HEK293 (cell line): Measurements from ENCODE around the gene PSMD5.

Source experiments
- CTCF ChIA-PET: fragments of 350-600 bp; formaldehyde crosslinking; extraction: SDS; loops from one replicate; lab custom pipeline; 2021; ENCODE audit warnings: antibody characterized with exemption; lab: Yijun Ruan, JAX
- POLR2A ChIA-PET: fragments of 300-600 bp; formaldehyde crosslinking; extraction: SDS; loops from one replicate; lab custom pipeline; 2020; ENCODE audit warnings: antibody characterized with exemption, inconsistent platforms; lab: Yijun Ruan, JAX
- H3K27ac ChIP-seq: fragments of 200-500 bp; sonication (Bioruptor generic); 2 replicates; pipeline ENCODE4 v1.5.1; 2014; ENCODE audit warnings: low read depth, low read length, control low read depth, inconsistent platforms; ENCODE audit errors: extremely low read depth
- H3K36me3 ChIP-seq, 2 experiments: fragments of 200-500 bp in 1 of 2; sonication (Bioruptor generic) in 1 of 2; 1 replicate in 1 of 2; 2 replicates in 1 of 2; pipeline ENCODE4 v1.5.1; 2014 to 2017; ENCODE audit warnings: inconsistent platforms in 2 of 2, low read length in 2 of 2; ENCODE audit not compliant: control insufficient read depth in 2 of 2, insufficient read depth in 1 of 2
- H3K4me1 ChIP-seq: fragments of 200-500 bp; sonication (Bioruptor generic); 2 replicates; pipeline ENCODE4 v1.5.1; 2014; ENCODE audit warnings: mild to moderate bottlenecking, low read length, inconsistent platforms; ENCODE audit not compliant: control insufficient read depth, insufficient read depth
- H3K4me3 ChIP-seq: 2 replicates; pipeline ENCODE4 v1.5.1; 2011; ENCODE audit warnings: low read depth, mild to moderate bottlenecking, control low read depth, low read length, moderate library complexity
- H3K9me3 ChIP-seq: fragments of 200-500 bp; sonication (Bioruptor generic); 2 replicates; pipeline ENCODE4 v1.5.1; 2014; ENCODE audit warnings: low read depth, low read length, inconsistent platforms; ENCODE audit not compliant: control insufficient read depth, insufficient read depth
- GFI1B ChIP-seq: fragments of 450-650 bp; formaldehyde crosslinking; IDR thresholded peaks from 2 replicates; pipeline ENCODE4 v1.5.1; 2016; ENCODE audit warnings: missing biosample characterization, missing genetic modification characterization
- GLI4 ChIP-seq: fragments of 450-650 bp; formaldehyde crosslinking; IDR thresholded peaks from 2 replicates; pipeline ENCODE4 v1.5.1; 2016; ENCODE audit warnings: missing biosample characterization, missing genetic modification characterization
- KLF17 ChIP-seq: fragments of 450-650 bp; formaldehyde crosslinking; IDR thresholded peaks from 2 replicates; pipeline ENCODE4 v1.5.1; 2016; ENCODE audit warnings: missing biosample characterization, missing genetic modification characterization
- OSR2 ChIP-seq: fragments of 450-650 bp; formaldehyde crosslinking; IDR thresholded peaks from 2 replicates; pipeline ENCODE4 v1.5.1; 2016; ENCODE audit warnings: missing biosample characterization, missing genetic modification characterization
- SALL2 ChIP-seq: fragments of 450-650 bp; formaldehyde crosslinking; IDR thresholded peaks from 2 replicates; pipeline ENCODE4 v1.5.0; 2017; ENCODE audit warnings: missing biosample characterization, mild to moderate bottlenecking, missing genetic modification characterization, borderline replicate concordance
- WT1 ChIP-seq: fragments of 450-650 bp; formaldehyde crosslinking; IDR thresholded peaks from 2 replicates; pipeline ENCODE4 v1.5.1; 2016; ENCODE audit warnings: missing biosample characterization, missing genetic modification characterization
- ZNF174 ChIP-seq: fragments of 450-650 bp; formaldehyde crosslinking; IDR thresholded peaks from 2 replicates; pipeline ENCODE4 v1.5.0; 2017; ENCODE audit warnings: missing biosample characterization, mild to moderate bottlenecking, missing genetic modification characterization
- ZNF239 ChIP-seq: fragments of 450-650 bp; formaldehyde crosslinking; IDR thresholded peaks from 2 replicates; pipeline ENCODE4 v1.5.1; 2016; ENCODE audit warnings: missing biosample characterization, missing genetic modification characterization
- ZNF335 ChIP-seq: fragments of 450-650 bp; formaldehyde crosslinking; conservative IDR thresholded peaks from 2 replicates; pipeline ENCODE4 v1.5.1; 2016; ENCODE audit warnings: missing biosample characterization, missing genetic modification characterization
- ZNF350 ChIP-seq: fragments of 450-650 bp; formaldehyde crosslinking; IDR thresholded peaks from 2 replicates; pipeline ENCODE4 v1.5.0; 2017; ENCODE audit warnings: missing biosample characterization, mild to moderate bottlenecking, missing genetic modification characterization
- ZNF473 ChIP-seq: fragments of 450-650 bp; formaldehyde crosslinking; IDR thresholded peaks from 2 replicates; pipeline ENCODE4 v1.5.1; 2017; ENCODE audit warnings: missing biosample characterization, missing genetic modification characterization
- ZNF488 ChIP-seq: fragments of 450-650 bp; formaldehyde crosslinking; IDR thresholded peaks from 2 replicates; pipeline ENCODE4 v1.5.1; 2016; ENCODE audit warnings: missing biosample characterization, missing genetic modification characterization
- ZNF530 ChIP-seq: fragments of 450-650 bp; formaldehyde crosslinking; IDR thresholded peaks from 2 replicates; pipeline ENCODE4 v1.5.1; 2016; ENCODE audit warnings: low read depth, missing biosample characterization, missing genetic modification characterization
- ZNF555 ChIP-seq: fragments of 450-650 bp; formaldehyde crosslinking; conservative IDR thresholded peaks from 2 replicates; pipeline ENCODE4 v1.5.1; 2017; ENCODE audit warnings: missing biosample characterization, mild to moderate bottlenecking, missing genetic modification characterization, inconsistent platforms
- ZNF623 ChIP-seq: fragments of 450-650 bp; formaldehyde crosslinking; IDR thresholded peaks from 2 replicates; pipeline ENCODE4 v1.5.1; 2016; ENCODE audit warnings: missing biosample characterization, missing genetic modification characterization
- ZNF626 ChIP-seq: fragments of 450-650 bp; sonication (Bioruptor Pico); formaldehyde crosslinking; IDR thresholded peaks from 2 replicates; pipeline ENCODE4 v1.5.1; 2018; ENCODE audit warnings: missing biosample characterization, missing genetic modification characterization, inconsistent platforms
- ZNF792 ChIP-seq: fragments of 450-650 bp; formaldehyde crosslinking; IDR thresholded peaks from 2 replicates; pipeline ENCODE4 v1.5.1; 2016; ENCODE audit warnings: missing biosample characterization, missing genetic modification characterization
- ZNF830 ChIP-seq: fragments of 450-650 bp; IDR thresholded peaks from 2 replicates; pipeline ENCODE4 v1.5.0; 2018; ENCODE audit warnings: missing biosample characterization, missing genetic modification characterization, low read depth, mild to moderate bottlenecking, moderate library complexity
- ZSCAN30 ChIP-seq: fragments of 450-650 bp; IDR thresholded peaks from 2 replicates; pipeline ENCODE4 v1.5.1; 2018; ENCODE audit warnings: missing biosample characterization, mild to moderate bottlenecking, missing genetic modification characterization, moderate library complexity
- TF ChIP-seq, protein P1 (sequence below): fragments of 450-650 bp; formaldehyde crosslinking; IDR thresholded peaks from 2 replicates; pipeline ENCODE4 v1.5.1; 2017; ENCODE audit warnings: missing biosample characterization, mild to moderate bottlenecking, missing genetic modification characterization, moderate library complexity

The PSMD5 gene

GRCh38 chr9:120780367-120780766 lies 62.4 kb downstream of the PSMD5 start (continued):
- TF ChIP-seq ZNF626 (tag by site-specific recombination), result no peak
- TF ChIP-seq ZNF350, result no peak
- TF ChIP-seq ZNF473 (tag by site-specific recombination), result no peak
- no peak for TF ChIP-seq WT1
- no peak for TF ChIP-seq ZNF623 (tag by site-specific recombination)
- TF ChIP-seq SALL2 (tag by site-specific recombination), result no peak
- TF ChIP-seq ZNF174 (tag by site-specific recombination), result no peak
- no peak for TF ChIP-seq ZNF792 (tag by site-specific recombination)

DNA sequence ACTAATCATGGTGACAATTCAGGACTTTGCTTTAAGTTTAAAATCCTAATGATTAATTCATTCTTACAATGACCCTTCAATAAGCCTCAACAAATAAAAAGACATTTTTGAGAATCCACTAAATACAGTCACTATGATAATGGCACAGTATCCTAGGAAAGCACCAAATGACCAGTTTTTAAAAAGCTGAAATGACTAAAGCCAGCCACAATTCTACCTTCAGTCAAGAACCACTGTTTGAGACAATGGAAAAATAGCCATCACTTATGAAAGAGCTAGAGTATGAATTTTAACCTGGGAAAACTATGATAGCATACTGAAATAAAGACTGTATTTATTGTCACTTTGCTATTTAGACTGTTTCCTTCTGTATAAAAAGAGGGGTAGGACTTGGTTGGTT lies 63.5 kb downstream of the PSMD5 start:
- Histone ChIP-seq H3K9me3 (no peaks in the 10 kb centered on the region), H3K36me3 (peaks cover 5 to 48% of the 10 kb centered on the region in 2 experiments), H3K4me3 (no peak overlapping the region), H3K27ac (no peak overlapping the region), H3K4me1 (no peaks in the 10 kb centered on the region)
- TF ChIP-seq ZNF239 (no peak), ZNF530 (no peak)
- ChIA-PET POLR2A (no interaction called here), CTCF (interaction anchor here (0.9 to 1.6 kb wide), 2 partner anchors 19 to 23 kb away, joined by 3 to 7 read pairs; no protein-coding TSS in a partner anchor)

DNA sequence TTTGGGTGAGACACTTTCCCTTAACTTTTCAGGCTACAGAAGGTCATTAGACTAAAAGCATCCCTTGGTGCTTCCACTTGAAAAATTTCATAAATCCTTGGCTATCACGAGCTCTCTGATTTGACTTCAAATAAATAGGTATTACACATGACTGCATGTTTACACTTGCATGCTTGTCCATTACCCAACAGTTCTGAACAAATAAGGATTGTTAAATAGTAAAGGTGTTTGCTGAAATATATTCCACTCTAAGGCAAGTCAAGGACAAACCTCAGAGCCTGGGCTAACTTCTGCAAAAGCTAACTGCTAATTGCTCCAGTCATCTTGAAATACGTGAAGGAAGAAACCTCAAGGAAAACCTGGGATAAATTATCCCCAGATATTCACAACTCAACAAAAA lies 64.0 kb downstream of the PSMD5 start:
- no peaks in the 10 kb centered on the region for H3K9me3 ChIP-seq
- H3K27ac ChIP-seq, result no peak overlapping the region
- no peaks in the 10 kb centered on the region for H3K4me1 ChIP-seq
- peaks cover 5 to 48% of the 10 kb centered on the region in 2 experiments for H3K36me3 ChIP-seq
- TF ChIP-seq, protein P1, sequence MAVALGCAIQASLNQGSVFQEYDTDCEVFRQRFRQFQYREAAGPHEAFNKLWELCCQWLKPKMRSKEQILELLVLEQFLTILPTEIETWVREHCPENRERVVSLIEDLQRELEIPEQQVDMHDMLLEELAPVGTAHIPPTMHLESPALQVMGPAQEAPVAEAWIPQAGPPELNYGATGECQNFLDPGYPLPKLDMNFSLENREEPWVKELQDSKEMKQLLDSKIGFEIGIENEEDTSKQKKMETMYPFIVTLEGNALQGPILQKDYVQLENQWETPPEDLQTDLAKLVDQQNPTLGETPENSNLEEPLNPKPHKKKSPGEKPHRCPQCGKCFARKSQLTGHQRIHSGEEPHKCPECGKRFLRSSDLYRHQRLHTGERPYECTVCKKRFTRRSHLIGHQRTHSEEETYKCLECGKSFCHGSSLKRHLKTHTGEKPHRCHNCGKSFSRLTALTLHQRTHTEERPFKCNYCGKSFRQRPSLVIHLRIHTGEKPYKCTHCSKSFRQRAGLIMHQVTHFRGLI (tag by site-specific recombination), result no peak
- TF ChIP-seq ZSCAN30 (tag by site-specific recombination), result no peak
- TF ChIP-seq ZNF335, result no peak
- no peak for TF ChIP-seq KLF17 (tag by site-specific recombination)
- TF ChIP-seq ZNF830 (tag by site-specific recombination), result no peak
- TF ChIP-seq ZNF488 (tag by site-specific recombination), result no peak
- no peak for TF ChIP-seq GLI4 (tag by site-specific recombination)
- no peak for TF ChIP-seq ZNF626 (tag by site-specific recombination)
- TF ChIP-seq OSR2 (tag by site-specific recombination), result no peak
- no peak for TF ChIP-seq GFI1B
- TF ChIP-seq ZNF555, result no peak
- CTCF ChIA-PET, result interaction anchor here (0.9 to 1.6 kb wide), 2 partner anchors 19 to 23 kb away, joined by 3 to 7 read pairs; no protein-coding TSS in a partner anchor
- POLR2A ChIA-PET, result interaction anchor here (0.6 kb wide), 1 partner anchor 14 kb away, joined by 3 read pairs; the partner anchor contains the start of gene FBXW2
- no peak overlapping the region for H3K4me3 ChIP-seq
